NB4 (cell line): ENCODE data around the gene PRKRA.

ENCODE experiments used
- POLR2A ChIP-seq: IDR thresholded peaks from 2 replicates; pipeline ENCODE4 v1.6.1; 2011; ENCODE audit warnings: mild to moderate bottlenecking; ENCODE audit not compliant: insufficient read length; ENCODE audit errors: extremely low read depth
- TF ChIP-seq, protein P1 (sequence below): IDR thresholded peaks from one replicate; pipeline ENCODE4 v1.5.1; 2012; ENCODE audit warnings: low read depth, low read length
- TF ChIP-seq, protein P2 (sequence below): IDR thresholded peaks from 2 replicates; pipeline ENCODE4 v1.6.1; 2011; ENCODE audit warnings: low read depth, low read length

DNA sequence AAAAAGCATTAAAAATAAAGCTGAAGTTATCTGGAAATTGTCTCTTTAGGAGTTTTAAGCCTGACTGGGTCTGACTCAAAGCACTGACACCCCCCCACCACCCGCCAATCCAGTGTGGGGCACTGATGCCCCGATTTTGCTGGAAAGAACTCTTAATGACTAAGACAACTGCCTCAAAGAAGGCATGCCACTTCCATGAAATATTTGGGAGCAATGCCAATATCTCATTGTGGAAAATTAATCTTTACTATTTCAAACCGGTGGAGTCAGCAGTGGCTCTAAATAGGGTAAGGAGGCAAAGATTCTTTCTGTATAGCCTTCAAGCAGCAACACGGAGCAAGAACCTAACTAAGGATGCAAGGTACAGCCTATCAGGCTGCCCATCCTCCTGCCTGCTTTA is 23.0 kb upstream of the PRKRA start:
- TF ChIP-seq, protein P1, sequence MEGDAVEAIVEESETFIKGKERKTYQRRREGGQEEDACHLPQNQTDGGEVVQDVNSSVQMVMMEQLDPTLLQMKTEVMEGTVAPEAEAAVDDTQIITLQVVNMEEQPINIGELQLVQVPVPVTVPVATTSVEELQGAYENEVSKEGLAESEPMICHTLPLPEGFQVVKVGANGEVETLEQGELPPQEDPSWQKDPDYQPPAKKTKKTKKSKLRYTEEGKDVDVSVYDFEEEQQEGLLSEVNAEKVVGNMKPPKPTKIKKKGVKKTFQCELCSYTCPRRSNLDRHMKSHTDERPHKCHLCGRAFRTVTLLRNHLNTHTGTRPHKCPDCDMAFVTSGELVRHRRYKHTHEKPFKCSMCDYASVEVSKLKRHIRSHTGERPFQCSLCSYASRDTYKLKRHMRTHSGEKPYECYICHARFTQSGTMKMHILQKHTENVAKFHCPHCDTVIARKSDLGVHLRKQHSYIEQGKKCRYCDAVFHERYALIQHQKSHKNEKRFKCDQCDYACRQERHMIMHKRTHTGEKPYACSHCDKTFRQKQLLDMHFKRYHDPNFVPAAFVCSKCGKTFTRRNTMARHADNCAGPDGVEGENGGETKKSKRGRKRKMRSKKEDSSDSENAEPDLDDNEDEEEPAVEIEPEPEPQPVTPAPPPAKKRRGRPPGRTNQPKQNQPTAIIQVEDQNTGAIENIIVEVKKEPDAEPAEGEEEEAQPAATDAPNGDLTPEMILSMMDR, result no peak
- TF ChIP-seq, protein P2, sequence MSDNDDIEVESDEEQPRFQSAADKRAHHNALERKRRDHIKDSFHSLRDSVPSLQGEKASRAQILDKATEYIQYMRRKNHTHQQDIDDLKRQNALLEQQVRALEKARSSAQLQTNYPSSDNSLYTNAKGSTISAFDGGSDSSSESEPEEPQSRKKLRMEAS, result no peak
- no peak for TF ChIP-seq POLR2A
